GM13976 (cell line): ENCODE measurements around the gene GRM1.

Source experiments
- DNase-seq: peaks from one replicate; pipeline ENCODE4 v3.0.0; 2012; ENCODE audit warnings: low spot score
- in situ Hi-C: fragments of 300-500 bp; cut with MboI; formaldehyde crosslinking; loops from one replicate; pipeline ENCODE4 v1.12.0; 2022; ENCODE audit warnings: low sequenced_read_pairs, mixed read lengths, inconsistent platforms; ENCODE audit not compliant: unreplicated experiment
- TF ChIP-seq, protein P1 (sequence below): IDR thresholded peaks from 2 replicates; pipeline ENCODE4 v1.5.1; 2012; ENCODE audit warnings: borderline replicate concordance, mild to moderate bottlenecking; ENCODE audit not compliant: insufficient read depth; ENCODE audit errors: extremely low read depth, missing control alignments, control extremely low read depth

GRM1 gene

DNA sequence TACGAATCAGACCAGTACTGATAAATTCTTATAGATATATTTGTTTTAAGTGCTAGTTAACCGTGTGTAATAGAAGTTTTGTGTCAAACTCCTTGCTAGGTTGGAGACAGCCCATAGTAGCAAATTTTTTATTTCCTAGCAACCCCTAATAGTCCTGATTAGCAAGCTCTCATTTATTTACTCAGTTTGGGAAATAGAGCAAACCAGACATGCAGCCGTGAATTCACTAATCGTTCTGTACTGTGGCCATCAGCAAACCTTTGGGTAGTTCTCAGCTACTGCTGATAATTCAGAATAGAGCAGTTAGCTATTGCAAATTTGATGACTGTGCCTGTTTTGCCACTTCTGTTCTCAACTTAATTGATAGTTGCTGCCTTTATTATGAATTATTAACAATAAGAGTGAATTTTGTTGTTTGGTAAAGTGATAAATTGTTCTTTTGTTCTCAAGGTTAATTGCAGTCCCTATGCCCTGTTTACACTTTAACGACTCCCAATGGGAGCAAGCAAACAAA is 215.8 kb downstream of the GRM1 start:
- no peak for DNase-seq
- TF ChIP-seq, protein P1, sequence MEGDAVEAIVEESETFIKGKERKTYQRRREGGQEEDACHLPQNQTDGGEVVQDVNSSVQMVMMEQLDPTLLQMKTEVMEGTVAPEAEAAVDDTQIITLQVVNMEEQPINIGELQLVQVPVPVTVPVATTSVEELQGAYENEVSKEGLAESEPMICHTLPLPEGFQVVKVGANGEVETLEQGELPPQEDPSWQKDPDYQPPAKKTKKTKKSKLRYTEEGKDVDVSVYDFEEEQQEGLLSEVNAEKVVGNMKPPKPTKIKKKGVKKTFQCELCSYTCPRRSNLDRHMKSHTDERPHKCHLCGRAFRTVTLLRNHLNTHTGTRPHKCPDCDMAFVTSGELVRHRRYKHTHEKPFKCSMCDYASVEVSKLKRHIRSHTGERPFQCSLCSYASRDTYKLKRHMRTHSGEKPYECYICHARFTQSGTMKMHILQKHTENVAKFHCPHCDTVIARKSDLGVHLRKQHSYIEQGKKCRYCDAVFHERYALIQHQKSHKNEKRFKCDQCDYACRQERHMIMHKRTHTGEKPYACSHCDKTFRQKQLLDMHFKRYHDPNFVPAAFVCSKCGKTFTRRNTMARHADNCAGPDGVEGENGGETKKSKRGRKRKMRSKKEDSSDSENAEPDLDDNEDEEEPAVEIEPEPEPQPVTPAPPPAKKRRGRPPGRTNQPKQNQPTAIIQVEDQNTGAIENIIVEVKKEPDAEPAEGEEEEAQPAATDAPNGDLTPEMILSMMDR, result no peak

DNA sequence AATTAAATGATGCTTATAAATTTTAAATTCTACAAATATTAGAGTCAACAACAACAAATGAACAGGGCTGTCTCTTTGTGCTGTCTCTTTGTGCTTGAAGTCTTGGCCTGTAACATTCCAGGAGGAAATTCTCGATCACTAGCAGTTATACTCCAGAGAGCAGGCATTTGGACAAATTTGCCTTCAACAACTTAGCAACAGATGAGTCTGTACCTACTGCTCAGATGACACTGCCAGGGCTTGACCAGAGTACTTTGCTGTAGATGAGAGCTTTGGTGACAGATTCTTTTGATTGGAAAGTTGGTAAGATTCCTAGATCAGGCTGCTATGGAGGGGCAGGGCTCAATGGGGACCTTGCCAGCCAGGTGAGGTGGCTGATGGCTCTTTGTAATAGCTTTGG is 217.2 kb downstream of the GRM1 start:
- in situ Hi-C loops, result no loop called here
- no peak for DNase-seq
- TF ChIP-seq, protein P1, result no peak

More for the DNA sequence above, 215.8 kb downstream of the GRM1 start:
- in situ Hi-C loops, result no loop called here

DNA sequence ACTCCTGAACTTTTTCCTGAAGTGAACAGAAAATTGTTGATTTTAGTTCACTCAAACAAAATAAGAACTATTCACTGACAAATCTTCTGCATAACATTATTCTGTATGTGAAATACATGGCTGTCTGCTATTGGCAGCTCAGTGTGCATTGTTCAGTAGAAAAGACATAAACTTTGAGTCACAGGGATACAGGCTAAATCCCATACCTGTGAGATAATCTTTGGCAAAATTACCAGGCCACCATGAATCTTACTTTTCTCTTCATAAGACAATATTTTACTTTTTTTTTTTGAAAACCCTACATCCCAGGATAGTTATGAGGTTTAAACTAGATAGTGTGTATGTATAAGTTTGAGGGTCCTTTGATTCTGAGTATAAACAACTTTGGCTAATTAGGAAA is 224.8 kb downstream of the GRM1 start:
- TF ChIP-seq, protein P1, result no peak
- in situ Hi-C loops, result no loop called here
- DNase-seq, result no peak

DNA sequence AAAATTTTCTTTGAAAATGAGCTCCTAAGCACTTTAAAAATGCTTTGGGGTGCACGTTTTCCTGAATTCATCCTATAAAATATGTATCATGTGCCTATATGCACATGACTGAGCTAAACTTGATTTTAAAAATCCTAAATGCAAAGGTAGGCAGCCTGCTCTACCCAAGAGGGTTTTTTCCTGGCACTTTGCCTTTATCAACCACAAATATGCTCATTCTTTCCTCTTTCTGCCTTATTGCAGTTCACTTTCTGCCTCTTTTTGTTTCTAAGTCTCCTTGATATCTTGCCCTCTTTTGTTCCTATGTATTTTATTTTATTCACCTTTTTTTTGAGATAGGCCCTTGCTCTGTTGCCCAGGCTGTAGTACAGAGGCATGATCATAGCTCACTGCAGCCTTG is 229.3 kb downstream of the GRM1 start:
- in situ Hi-C loops, result no loop called here
- no peak for DNase-seq
- TF ChIP-seq, protein P1, result no peak

DNA sequence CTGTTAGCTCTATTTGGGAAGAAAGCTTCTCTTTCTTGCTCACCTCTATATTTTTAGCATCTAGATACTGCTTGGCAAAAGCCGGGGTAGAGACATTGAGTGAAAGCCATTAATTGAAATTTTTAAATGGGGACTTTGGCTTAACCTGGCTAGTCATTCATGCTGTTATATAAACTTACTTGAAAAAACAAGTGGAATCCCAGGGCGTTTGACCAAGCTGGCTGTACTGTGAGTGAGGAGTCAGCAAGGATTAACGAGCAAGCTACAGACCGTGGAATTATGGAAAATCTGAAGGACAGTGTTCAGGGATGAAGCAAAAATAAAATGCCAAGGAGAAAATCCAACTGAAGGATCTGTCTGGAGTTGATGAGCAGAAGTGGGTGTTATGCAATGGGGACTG is 232.0 kb downstream of the GRM1 start:
- TF ChIP-seq, protein P1, result no peak
- DNase-seq, result no peak
- in situ Hi-C loops, result no loop called here

DNA sequence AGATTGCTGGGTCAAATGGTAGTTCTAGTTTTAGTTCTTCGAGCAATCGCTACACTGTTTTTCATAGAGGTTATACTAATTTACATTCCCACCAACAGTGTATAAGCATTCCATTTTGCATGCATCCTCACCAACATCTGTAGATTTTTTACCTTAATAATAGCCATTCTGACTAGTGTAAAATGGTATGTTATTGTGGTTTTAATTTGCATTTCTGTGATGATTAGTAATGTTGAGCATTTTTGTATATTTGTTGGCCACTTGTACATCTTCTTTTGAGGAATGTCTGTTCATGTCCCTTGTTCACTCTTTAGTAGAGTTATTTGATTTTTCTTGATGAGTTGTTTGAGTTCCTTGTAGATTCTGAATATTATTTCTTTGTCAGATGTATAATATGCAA is 236.2 kb downstream of the GRM1 start:
- TF ChIP-seq, protein P1, result no peak
- in situ Hi-C loops, result no loop called here
- DNase-seq, result no peak

DNA sequence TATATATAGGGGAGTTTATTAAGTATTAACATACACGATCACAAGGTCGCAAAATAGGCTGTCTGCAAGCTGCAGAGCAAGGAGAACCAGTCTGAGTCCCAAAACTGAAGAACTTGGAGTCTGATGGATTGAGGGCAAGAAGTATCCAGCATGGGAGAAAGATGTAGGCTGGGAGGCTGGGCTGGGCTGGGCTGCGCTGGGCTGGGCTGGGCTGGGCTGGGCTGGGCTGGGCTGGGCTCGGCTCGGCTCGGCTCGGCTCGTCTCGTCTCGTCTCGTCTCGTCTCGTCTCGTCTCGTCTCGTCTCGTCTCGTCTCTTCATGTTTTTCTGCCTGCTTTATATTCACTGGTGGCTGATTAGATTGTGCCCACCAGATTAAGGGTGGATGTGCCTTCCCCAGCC is 238.6 kb downstream of the GRM1 start:
- in situ Hi-C loops, result no loop called here
- TF ChIP-seq, protein P1, result no peak
- DNase-seq, result no peak
